GM21528 (cell line): ENCODE measurements around the gene GORASP1.

ENCODE experiments used
- ATAC-seq: cut with Tn5 transposase; IDR thresholded peaks from one replicate; pipeline ENCODE4 v1.9.1; 2021; ENCODE audit warnings: mild to moderate bottlenecking, moderate library complexity; ENCODE audit not compliant: unreplicated experiment, low FRiP score

GORASP1 gene

GRCh38 chr3:39141171-39141995 is 34.0 kb upstream of the GORASP1 start:
- no peak for ATAC-seq

- no peak for ATAC-seq
Observed at GRCh38 chr3:39140341-39140971, 33.0 kb upstream of the GORASP1 start.

DNA sequence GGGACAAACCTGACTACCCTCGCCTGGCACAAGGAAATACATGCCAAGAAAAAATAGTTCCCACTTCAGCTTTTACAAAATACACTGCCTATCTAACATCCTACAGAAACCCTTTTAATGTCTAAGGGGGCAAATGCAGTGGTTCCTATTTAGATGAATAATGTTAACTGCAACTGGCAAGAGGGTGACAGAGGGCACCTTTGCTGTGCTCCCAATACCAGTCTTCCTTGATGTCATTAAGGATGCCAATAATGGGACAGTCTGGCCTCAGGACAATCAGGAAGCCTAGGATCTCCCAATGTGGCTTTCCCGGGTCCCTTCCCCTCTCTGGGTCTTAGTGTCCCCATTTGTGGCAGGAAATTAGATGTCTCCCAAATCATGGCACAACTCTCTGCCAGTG is 32.0 kb upstream of the GORASP1 start:
- no peak for ATAC-seq

GRCh38 chr3:39138804-39139415 is 31.5 kb upstream of the GORASP1 start:
- ATAC-seq, result no peak

GRCh38 chr3:39137991-39138803 is 30.8 kb upstream of the GORASP1 start:
- no peak for ATAC-seq

DNA sequence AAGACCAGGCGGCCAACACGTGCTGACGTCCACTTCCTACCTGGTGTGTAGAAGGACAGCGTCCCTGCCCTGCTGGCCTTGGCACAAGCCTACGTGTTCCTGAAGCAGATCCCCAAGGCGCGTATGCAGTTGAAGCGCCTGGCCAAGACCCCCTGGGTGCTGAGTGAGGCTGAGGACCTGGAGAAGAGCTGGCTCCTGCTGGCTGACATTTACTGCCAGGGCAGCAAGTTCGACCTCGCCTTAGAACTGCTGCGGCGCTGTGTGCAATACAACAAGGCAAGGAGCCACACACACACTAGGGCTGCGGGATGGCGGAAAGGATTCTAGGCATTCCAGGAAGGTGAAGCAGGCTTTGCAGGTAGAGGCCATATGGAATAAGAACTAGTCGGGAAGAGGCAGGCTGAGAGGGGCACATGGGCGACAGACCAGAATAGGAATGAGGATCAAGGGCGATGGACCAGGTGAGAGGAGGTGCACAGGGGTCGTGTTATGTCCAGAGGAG is 30.1 kb upstream of the GORASP1 start:
- ATAC-seq, result no peak

DNA sequence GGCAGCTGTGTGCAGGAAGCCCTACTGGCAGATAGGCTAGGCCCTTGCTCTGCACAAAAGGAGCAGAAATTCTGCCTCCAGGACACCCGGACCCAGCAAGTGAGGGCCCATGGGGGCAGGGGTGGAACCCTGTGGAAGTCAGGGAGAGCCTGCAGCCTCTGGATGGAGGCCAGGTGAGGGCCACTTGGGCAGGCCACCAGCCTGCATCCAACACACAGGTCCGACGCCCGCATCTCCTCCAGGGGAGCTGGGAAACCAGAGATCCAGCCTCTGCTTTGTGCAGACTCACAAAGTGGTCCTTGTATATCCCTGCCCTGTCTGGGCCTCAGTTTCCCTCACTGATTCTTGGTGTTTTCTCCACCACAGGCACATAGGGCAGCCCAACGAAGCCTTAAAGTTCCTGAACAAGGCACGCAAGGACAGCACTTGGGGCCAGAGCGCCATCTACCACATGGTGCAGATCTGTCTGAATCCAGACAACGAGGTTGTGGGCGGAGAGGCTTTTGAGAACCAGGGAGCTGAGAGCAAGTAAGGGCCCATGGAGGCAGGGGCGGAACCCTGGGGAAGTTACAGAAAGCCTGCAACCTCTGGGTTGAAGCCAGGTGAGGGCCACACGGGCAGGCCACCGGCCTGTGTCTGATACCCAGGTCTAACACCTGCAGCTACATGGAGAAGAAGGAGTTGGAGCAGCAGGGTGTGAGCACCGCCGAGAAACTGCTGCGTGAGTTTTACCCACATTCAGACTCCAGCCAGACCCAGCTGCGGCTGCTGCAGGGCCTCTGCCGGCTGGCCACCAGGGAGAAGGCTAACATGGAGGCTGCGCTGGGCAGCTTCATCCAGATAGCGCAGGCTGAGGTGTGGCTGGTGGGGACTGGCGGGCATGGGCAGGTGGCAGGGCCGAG is 29.4 kb upstream of the GORASP1 start:
- ATAC-seq, result no peak

DNA sequence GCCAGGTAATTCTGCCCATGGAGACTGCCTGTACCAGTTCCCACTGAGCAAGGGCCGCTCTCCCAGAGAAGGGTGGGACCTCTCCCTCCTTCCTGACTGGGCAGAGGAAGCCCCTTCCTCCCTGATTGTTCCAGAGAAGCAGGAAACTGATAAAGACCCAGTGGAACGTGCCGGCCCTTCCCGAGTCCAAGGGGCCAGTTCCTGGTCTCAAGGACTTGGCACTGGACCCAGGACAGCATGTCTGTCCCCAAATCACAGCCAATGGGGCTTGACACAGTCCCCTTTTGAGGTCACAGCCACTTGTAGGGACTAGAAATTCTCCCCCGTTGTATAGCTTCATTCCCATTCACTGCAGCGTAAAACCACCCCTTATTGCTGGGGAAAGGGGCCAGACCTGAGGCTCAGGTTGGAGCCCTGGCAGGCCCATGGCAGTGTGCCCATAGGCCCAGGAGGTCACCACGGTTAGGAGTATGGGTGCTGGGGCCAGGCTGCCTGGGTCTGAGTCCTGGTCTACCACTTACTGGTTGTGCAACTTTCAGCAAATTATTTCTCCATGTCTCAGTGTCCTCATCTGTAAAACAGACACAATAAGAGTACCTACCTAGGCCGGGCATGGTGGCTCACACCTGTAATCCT is 27.9 kb upstream of the GORASP1 start:
- no peak for ATAC-seq

GRCh38 chr3:39134305-39134704 is 26.9 kb upstream of the GORASP1 start:
- no peak for ATAC-seq

GRCh38 chr3:39133822-39134221 is 26.4 kb upstream of the GORASP1 start:
- no peak for ATAC-seq

DNA sequence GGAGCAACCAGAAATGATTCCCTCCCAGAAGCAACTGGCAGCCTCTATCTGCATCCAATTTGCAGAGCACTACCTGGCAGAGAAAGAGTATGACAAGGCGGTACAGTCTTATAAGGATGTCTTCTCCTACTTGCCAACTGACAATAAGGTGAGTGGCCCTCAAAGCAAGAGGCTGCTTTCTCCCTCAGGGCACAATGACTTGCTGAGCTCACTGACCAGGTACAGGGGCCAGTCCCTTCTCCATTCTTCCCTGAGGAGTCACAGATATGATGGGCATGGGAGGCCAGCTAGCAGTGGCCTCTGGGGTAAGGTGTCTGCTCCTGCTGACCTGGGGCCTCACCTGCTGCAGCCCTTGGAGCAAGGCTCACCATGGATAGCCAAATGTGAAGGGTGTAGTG is 25.7 kb upstream of the GORASP1 start:
- no peak for ATAC-seq

DNA sequence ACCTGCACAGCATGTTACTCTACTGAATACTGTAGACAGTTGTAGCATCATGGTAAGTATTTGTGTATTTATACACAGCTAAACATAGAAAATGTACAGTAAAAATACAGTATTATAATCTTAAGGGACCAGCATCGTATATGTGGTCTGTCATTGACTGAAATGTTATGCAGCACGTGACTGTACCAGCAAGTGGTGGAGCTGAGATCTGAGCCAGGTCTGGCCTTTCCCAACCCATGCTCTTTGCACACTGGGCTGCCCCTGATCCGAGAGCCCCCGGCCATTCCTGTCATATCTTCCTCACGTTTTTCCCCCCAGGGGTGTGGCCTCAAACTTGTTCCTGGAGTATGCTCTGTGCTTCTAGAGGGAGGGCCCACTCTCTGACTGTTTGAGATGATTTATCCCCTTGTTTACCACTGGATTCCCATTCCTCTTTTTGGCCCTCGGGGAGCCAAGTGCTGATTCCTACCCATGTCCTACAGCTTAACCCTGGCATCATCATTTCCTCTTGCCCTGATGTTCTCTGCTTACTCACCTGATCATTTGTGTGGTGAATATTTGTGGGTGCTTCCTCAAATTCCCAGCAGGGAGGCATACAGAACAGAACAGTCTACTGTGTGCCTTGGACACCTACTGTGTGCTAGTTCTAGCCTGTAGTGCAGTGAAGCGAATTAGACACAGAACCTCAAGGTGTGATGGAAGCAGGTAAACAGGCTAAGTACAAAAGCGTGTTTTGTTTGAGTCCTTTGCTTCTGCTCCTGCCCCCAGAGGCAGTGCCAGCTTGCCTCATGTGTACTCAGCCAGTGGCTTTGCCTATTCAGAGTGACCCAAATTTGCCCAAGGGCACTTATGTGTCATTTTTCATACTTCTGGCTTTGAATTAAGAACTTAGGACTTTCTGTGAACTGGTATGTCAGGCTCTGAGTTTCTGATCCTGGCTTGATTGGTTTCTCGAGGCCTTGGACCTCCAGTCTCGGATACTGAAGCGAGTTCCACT is 25.0 kb upstream of the GORASP1 start:
- ATAC-seq, result no peak

- ATAC-seq, result no peak
Observed at GRCh38 chr3:39130693-39131265, 23.4 kb upstream of the GORASP1 start.

GRCh38 chr3:39130026-39130425 is 22.6 kb upstream of the GORASP1 start:
- ATAC-seq, result no peak

- ATAC-seq, result no peak
Observed at GRCh38 chr3:39128951-39129350, 21.5 kb upstream of the GORASP1 start.

DNA sequence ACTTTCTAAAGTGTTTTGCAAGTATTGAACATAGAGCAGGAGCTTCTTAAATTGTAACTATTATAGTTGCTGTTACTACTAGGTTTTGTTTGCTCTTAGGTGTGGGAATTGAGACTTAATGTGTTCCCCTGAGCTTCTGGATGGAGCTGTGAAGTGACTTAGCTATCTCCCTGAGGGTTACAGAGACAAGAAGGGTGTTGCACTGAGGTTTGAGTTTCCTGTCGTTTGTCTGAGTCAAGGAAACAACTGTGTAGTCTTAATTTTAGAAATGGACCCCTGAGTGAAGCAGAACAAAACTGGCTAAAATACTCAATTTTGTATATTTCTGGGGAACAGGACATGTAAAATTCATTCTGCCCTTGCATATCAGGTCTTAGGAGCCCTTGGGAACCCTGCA is 20.5 kb upstream of the GORASP1 start:
- ATAC-seq, result no peak

DNA sequence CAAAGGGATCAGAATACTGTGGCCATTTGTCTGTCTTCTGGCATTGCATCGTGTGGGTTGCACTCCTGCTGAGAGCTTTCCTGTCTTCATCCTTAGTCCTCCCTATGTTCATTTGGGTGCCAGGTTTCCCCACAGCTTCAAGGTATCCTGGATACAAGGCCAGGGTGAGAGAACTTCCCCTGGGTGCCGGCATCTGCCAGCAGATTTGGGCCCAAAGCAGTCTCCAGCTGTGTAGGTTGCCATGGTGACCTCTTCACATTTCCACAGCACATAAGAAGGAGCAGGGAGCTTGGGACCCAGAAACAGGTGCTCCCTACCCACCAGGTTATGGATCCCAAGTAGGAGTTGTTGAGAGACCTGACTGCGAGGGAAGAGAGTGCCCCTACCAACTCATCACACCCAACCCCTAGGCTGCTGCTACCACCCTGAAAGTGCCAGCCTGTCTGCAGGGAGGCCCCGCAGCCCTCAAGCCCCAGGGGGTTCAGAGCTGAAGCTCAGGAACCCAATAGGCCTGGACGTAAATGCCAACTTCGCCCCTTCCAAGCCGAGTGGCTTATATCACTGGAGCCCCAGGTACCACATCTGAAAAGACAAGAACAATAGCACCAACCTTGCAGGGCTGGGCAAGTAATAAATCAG is 20.0 kb upstream of the GORASP1 start:
- ATAC-seq, result no peak
